Stimulated activated CD4-positive, alpha-beta T cell treated with anti-CD3 and anti-CD28 coated beads, TNF-alpha, amount 100 ng/mL, for 24 hours (primary cell): ENCODE measurements around the gene PHACTR3.

Experiments used
- DNase-seq, 3 experiments: peaks; one replicate each; pipeline ENCODE4 v3.0.0-alpha.2; 2020; ENCODE audit warnings: low read depth in 3 of 3

PHACTR3 gene

GRCh38 chr20:59814840-59815340, 210.6 kb downstream of the PHACTR3 start:
- DNase-seq: no peak

GRCh38 chr20:59816146-59816738, 211.9 kb downstream of the PHACTR3 start:
- DNase-seq: no peak

- no peak for DNase-seq
Observed at GRCh38 chr20:59817406-59817805, 213.1 kb downstream of the PHACTR3 start.

- no peak for DNase-seq
Observed at GRCh38 chr20:59817846-59818615, 213.7 kb downstream of the PHACTR3 start.

GRCh38 chr20:59818911-59819310, 214.6 kb downstream of the PHACTR3 start:
- DNase-seq: no peak

GRCh38 chr20:59819496-59820203, 215.3 kb downstream of the PHACTR3 start:
- no peak for DNase-seq

- DNase-seq: no peak
Observed at GRCh38 chr20:59820204-59821041, 216.1 kb downstream of the PHACTR3 start.

GRCh38 chr20:59821201-59821600, 216.9 kb downstream of the PHACTR3 start:
- DNase-seq: no peak

- no peak for DNase-seq
Observed at GRCh38 chr20:59821788-59822187, 217.4 kb downstream of the PHACTR3 start.

- DNase-seq: no peak
Observed at GRCh38 chr20:59822291-59823029, 218.1 kb downstream of the PHACTR3 start.

- no peak for DNase-seq
Observed at GRCh38 chr20:59823030-59823423, 218.7 kb downstream of the PHACTR3 start.

- DNase-seq: no peak
Observed at GRCh38 chr20:59823491-59824259, 219.3 kb downstream of the PHACTR3 start.

GRCh38 chr20:59824711-59825562, 220.6 kb downstream of the PHACTR3 start:
- DNase-seq: no peak

GRCh38 chr20:59825563-59825920, 221.2 kb downstream of the PHACTR3 start:
- no peak for DNase-seq

GRCh38 chr20:59825944-59826759, 221.8 kb downstream of the PHACTR3 start:
- DNase-seq: no peak

- no peak for DNase-seq
Observed at GRCh38 chr20:59827138-59828056, 223.1 kb downstream of the PHACTR3 start.
